SU-DHL-6 (cell line): ENCODE data around the gene NHLRC2.

Source experiments
- H2AFZ ChIP-seq: fragments of 200-600 bp; sonication (generic); 2 replicates; pipeline ENCODE4 v1.6.1; 2014; ENCODE audit warnings: low read depth, mild to moderate bottlenecking, moderate library complexity, mixed read lengths, antibody characterized with exemption, low read length; ENCODE audit not compliant: severe bottlenecking
- H3F3A ChIP-seq: fragments of 200-600 bp; shearing (Covaris generic); 2 replicates; pipeline ENCODE4 v1.6.0; 2016; ENCODE audit warnings: antibody characterized with exemption, mild to moderate bottlenecking; ENCODE audit not compliant: insufficient read depth
- H3K27ac ChIP-seq: fragments of 200-600 bp; sonication (generic); 2 replicates; pipeline ENCODE4 v1.5.1; 2016; ENCODE audit warnings: low read depth, mild to moderate bottlenecking, low read length, moderate library complexity, mixed read lengths
- H3K27me3 ChIP-seq: fragments of 200-600 bp; sonication (generic), shearing (Covaris generic); 2 replicates; pipeline ENCODE4 v1.6.0; 2014; ENCODE audit warnings: mild to moderate bottlenecking, low read length
- H3K36me3 ChIP-seq: fragments of 200-600 bp; sonication (generic); 2 replicates; pipeline ENCODE4 v1.6.1; 2014; ENCODE audit warnings: mild to moderate bottlenecking, low read length, mixed read lengths
- H3K4me2 ChIP-seq: fragments of 300-600, 200-600 bp; shearing (Covaris generic), sonication (generic); 2 replicates; pipeline ENCODE4 v1.6.0; 2014; ENCODE audit warnings: low read length, low read depth, mild to moderate bottlenecking; ENCODE audit not compliant: poor library complexity, severe bottlenecking
- H3K4me3 ChIP-seq: fragments of 200-600 bp; sonication (generic); 2 replicates; pipeline ENCODE4 v1.5.1; 2014; ENCODE audit warnings: antibody characterized with exemption, low read length, mild to moderate bottlenecking, mixed read lengths; ENCODE audit not compliant: insufficient read depth, poor library complexity, severe bottlenecking
- H3K79me2 ChIP-seq: fragments of 200-600 bp; sonication (generic); 2 replicates; pipeline ENCODE4 v1.6.1; 2014; ENCODE audit warnings: mild to moderate bottlenecking, low read length, moderate library complexity; ENCODE audit not compliant: insufficient read depth
- H3K9ac ChIP-seq: fragments of 200-600 bp; sonication (generic); 2 replicates; pipeline ENCODE4 v1.7.0; 2014; ENCODE audit warnings: mild to moderate bottlenecking, low read length
- H3K9me2 ChIP-seq: fragments of 200-600 bp; sonication (generic); replicated peaks from 2 replicates; pipeline ENCODE4 v1.6.1; 2014; ENCODE audit warnings: low read length; ENCODE audit not compliant: insufficient read depth
- H3K9me3 ChIP-seq: fragments of 200-600 bp; sonication (generic); 2 replicates; pipeline ENCODE4 v1.6.1; 2014; ENCODE audit warnings: low read length, mixed read lengths; ENCODE audit not compliant: insufficient read depth
- H4K20me1 ChIP-seq: fragments of 200-600 bp; sonication (generic); 2 replicates; pipeline ENCODE4 v1.6.1; 2014; ENCODE audit warnings: low read depth, mild to moderate bottlenecking, antibody characterized with exemption, low read length, moderate library complexity, mixed read lengths
- CTCF ChIP-seq: fragments of 200-600 bp; sonication (generic); IDR thresholded peaks from one replicate; pipeline ENCODE4 v1.5.1; 2017; ENCODE audit warnings: antibody characterized with exemption, mild to moderate bottlenecking, low read length, moderate library complexity; ENCODE audit not compliant: insufficient read depth, poor library complexity, severe bottlenecking
- EZH2phosphoT487 ChIP-seq: fragments of 200-600 bp; sonication (generic), shearing (Covaris generic); conservative IDR thresholded peaks from 2 replicates; pipeline ENCODE4 v1.6.1; 2018; ENCODE audit warnings: mild to moderate bottlenecking, antibody characterized with exemption, low read length, moderate library complexity, mixed read lengths

The NHLRC2 gene

DNA sequence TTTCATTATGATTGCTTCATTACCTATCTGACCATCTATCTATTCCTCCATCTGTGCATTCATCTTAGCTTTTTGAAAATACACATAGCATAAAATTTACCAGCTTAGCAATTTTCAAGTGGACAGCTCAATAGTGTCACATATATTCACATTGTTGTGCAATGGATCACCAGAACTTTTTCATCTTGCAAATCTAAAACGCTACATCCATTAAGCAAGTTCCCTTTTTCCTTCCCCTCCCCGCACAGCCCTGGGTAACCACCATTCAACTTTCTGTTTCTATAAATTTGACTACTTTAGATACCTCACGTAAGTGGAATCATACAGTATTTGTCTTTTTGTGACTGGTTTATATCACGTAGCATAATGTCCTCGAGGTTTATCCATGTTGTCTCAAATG lies 111.2 kb downstream of the NHLRC2 start:
- no peaks in the 10 kb centered on the region for H3K79me2 ChIP-seq
- no peaks in the 10 kb centered on the region for H3K9me2 ChIP-seq
- H2AFZ ChIP-seq: no peak overlapping the region
- peak overlapping the region; percentile 34 for H3K4me2 ChIP-seq
- peaks cover 15% of the 10 kb centered on the region for H3F3A ChIP-seq
- no peaks in the 10 kb centered on the region for H4K20me1 ChIP-seq
- TF ChIP-seq CTCF: no peak
- TF ChIP-seq EZH2phosphoT487: no peak
- no peak overlapping the region for H3K27ac ChIP-seq
- H3K36me3 ChIP-seq: no peaks in the 10 kb centered on the region
- no peak overlapping the region for H3K4me3 ChIP-seq
- H3K9me3 ChIP-seq: peaks cover 10% of the 10 kb centered on the region; the same call in 1 of the 2 replicates
- H3K27me3 ChIP-seq: no peaks in the 10 kb centered on the region
- no peak overlapping the region for H3K9ac ChIP-seq
